H9 (cell line): ENCODE data around the gene PJA2. TPM values are rescaled to one million over a fixed set of nuclear protein-coding genes. Genes with fewer than 3 reads are reported as not detected.
A peak's percentile ranks its signal among the peaks of the same experiment; 100 is the strongest.

Experiments used
- DNase-seq: peaks from one replicate; pipeline ENCODE4 v3.0.0-alpha.2; 2017
- H2AFZ ChIP-seq: one replicate; pipeline ENCODE4 v1.6.1; 2013; ENCODE audit warnings: mild to moderate bottlenecking, low read length, control low read depth, moderate library complexity
- H2AK5ac ChIP-seq: 2 replicates; pipeline ENCODE4 v1.6.1; 2013; ENCODE audit warnings: low read length, control low read depth, mixed read lengths; ENCODE audit not compliant: insufficient read length
- H2BK120ac ChIP-seq: one replicate; pipeline ENCODE4 v1.6.1; 2013; ENCODE audit warnings: low read depth, mild to moderate bottlenecking, low read length, control low read depth, inconsistent platforms; ENCODE audit not compliant: poor library complexity, severe bottlenecking
- H2BK12ac ChIP-seq: 2 replicates; pipeline ENCODE4 v1.6.1; 2013; ENCODE audit warnings: low read length, control low read depth, mixed read lengths, low read depth; ENCODE audit not compliant: insufficient read length
- H2BK15ac ChIP-seq: 2 replicates; pipeline ENCODE4 v1.6.1; 2013; ENCODE audit warnings: low read depth, low read length, control low read depth
- H2BK20ac ChIP-seq: one replicate; pipeline ENCODE4 v1.6.1; 2013; ENCODE audit warnings: low read depth, mild to moderate bottlenecking, low read length, control low read depth, inconsistent platforms; ENCODE audit not compliant: poor library complexity, severe bottlenecking
- H2BK5ac ChIP-seq: 2 replicates; pipeline ENCODE4 v1.6.1; 2013; ENCODE audit warnings: low read length, control low read depth, mixed read lengths; ENCODE audit not compliant: insufficient read length
- H3K14ac ChIP-seq: 2 replicates; pipeline ENCODE4 v1.6.1; 2013; ENCODE audit warnings: low read length, control low read depth; ENCODE audit not compliant: insufficient read depth
- H3K18ac ChIP-seq: 2 replicates; pipeline ENCODE4 v1.6.1; 2013; ENCODE audit warnings: low read depth, mild to moderate bottlenecking, mixed read lengths, low read length, control low read depth; ENCODE audit not compliant: insufficient read length
- H3K23ac ChIP-seq: 2 replicates; pipeline ENCODE4 v1.6.1; 2013; ENCODE audit warnings: low read length, control low read depth, mixed read lengths, low read depth; ENCODE audit not compliant: insufficient read length
- H3K23me2 ChIP-seq: 2 replicates; pipeline ENCODE4 v1.6.1; 2013; ENCODE audit warnings: low read depth, mild to moderate bottlenecking, mixed read lengths, low read length, control low read depth; ENCODE audit not compliant: insufficient read length, poor library complexity, severe bottlenecking
- H3K27ac ChIP-seq: 2 replicates; pipeline ENCODE4 v1.5.1; 2013; ENCODE audit warnings: low read length, control low read depth, mixed read lengths, low read depth; ENCODE audit not compliant: insufficient read length
- H3K27me3 ChIP-seq: 2 replicates; pipeline ENCODE4 v1.6.1; 2013; ENCODE audit warnings: low read length, control low read depth, inconsistent platforms; ENCODE audit not compliant: insufficient read depth
- H3K4ac ChIP-seq: 2 replicates; pipeline ENCODE4 v1.6.1; 2013; ENCODE audit warnings: low read depth, mild to moderate bottlenecking, control low read depth, inconsistent platforms, low read length, moderate library complexity
- H3K4me1 ChIP-seq: 2 replicates; pipeline ENCODE4 v1.6.1; 2013; ENCODE audit warnings: low read length, control low read depth, inconsistent platforms; ENCODE audit not compliant: insufficient read depth
- H3K4me2 ChIP-seq: 2 replicates; pipeline ENCODE4 v1.6.1; 2013; ENCODE audit warnings: low read length, control low read depth, mixed read lengths; ENCODE audit not compliant: insufficient read length, insufficient read depth
- H3K56ac ChIP-seq: 2 replicates; pipeline ENCODE4 v1.6.1; 2013; ENCODE audit warnings: low read depth, mild to moderate bottlenecking, mixed read lengths, low read length, control low read depth; ENCODE audit not compliant: insufficient read length
- H3K79me1 ChIP-seq: 2 replicates; pipeline ENCODE4 v1.6.1; 2013; ENCODE audit warnings: low read depth, mild to moderate bottlenecking, moderate library complexity, low read length, control low read depth, inconsistent platforms; ENCODE audit not compliant: insufficient read depth, poor library complexity, severe bottlenecking
- H3K79me2 ChIP-seq: 2 replicates; pipeline ENCODE4 v1.6.1; 2013; ENCODE audit warnings: low read length, control low read depth, inconsistent platforms; ENCODE audit not compliant: insufficient read depth
- H3K9ac ChIP-seq: 2 replicates; pipeline ENCODE4 v1.6.1; 2013; ENCODE audit warnings: low read length, control low read depth, mixed read lengths; ENCODE audit not compliant: insufficient read length; ENCODE audit errors: extremely low read depth
- H3K9me3 ChIP-seq: one replicate; pipeline ENCODE4 v1.6.1; 2013; ENCODE audit warnings: low read depth, low read length, inconsistent platforms; ENCODE audit not compliant: control insufficient read depth
- H3T11ph ChIP-seq: one replicate; pipeline ENCODE4 v1.6.1; 2013; ENCODE audit warnings: mild to moderate bottlenecking, low read length, control low read depth, inconsistent platforms
- H4K20me1 ChIP-seq: one replicate; pipeline ENCODE4 v1.6.1; 2013; ENCODE audit not compliant: control insufficient read depth, insufficient read length, insufficient read depth
- H4K5ac ChIP-seq: 2 replicates; pipeline ENCODE4 v1.6.1; 2013; ENCODE audit warnings: low read depth, mild to moderate bottlenecking, mixed read lengths, low read length, control low read depth; ENCODE audit not compliant: insufficient read length
- H4K8ac ChIP-seq: replicated peaks from 2 replicates; pipeline ENCODE4 v1.6.1; 2013; ENCODE audit warnings: low read length, control low read depth, mixed read lengths, low read depth; ENCODE audit not compliant: insufficient read length
- H4K91ac ChIP-seq: 2 replicates; pipeline ENCODE4 v1.6.1; 2013; ENCODE audit warnings: low read depth, mild to moderate bottlenecking, moderate library complexity, mixed read lengths, low read length, control low read depth; ENCODE audit not compliant: insufficient read length
- H3K27ac Mint-ChIP-seq, 3 experiments: 2 replicates in 2 of 3; 3 replicates in 1 of 3; pipeline ENCODE4 v1.8.0; 2020 to 2021; ENCODE audit warnings: mixed read lengths in 3 of 3, mild to moderate bottlenecking in 1 of 3, moderate library complexity in 1 of 3
- H3K27me3 Mint-ChIP-seq: 2 replicates; pipeline ENCODE4 v1.8.0; 2021; ENCODE audit warnings: low read depth, mild to moderate bottlenecking, moderate library complexity, mixed read lengths
- H3K36me3 Mint-ChIP-seq, 3 experiments: 2 replicates in 2 of 3; 3 replicates in 1 of 3; pipeline ENCODE4 v1.8.0; 2020 to 2021; ENCODE audit warnings: low read depth in 3 of 3, mixed read lengths in 3 of 3; ENCODE audit not compliant: insufficient read depth in 1 of 3
- H3K4me1 Mint-ChIP-seq, 2 experiments: 2 replicates each; pipeline ENCODE4 v1.8.0; 2020; ENCODE audit warnings: mixed read lengths in 2 of 2
- H3K4me3 Mint-ChIP-seq, 2 experiments: 2 replicates in 1 of 2; 3 replicates in 1 of 2; pipeline ENCODE4 v1.8.0; 2020 to 2021; ENCODE audit warnings: mild to moderate bottlenecking in 2 of 2, mixed read lengths in 2 of 2, moderate library complexity in 1 of 2
- H3K9me3 Mint-ChIP-seq, 2 experiments: 2 replicates in 1 of 2; 3 replicates in 1 of 2; pipeline ENCODE4 v1.8.0; 2020; ENCODE audit warnings: mild to moderate bottlenecking in 2 of 2, mixed read lengths in 2 of 2, moderate library complexity in 1 of 2
- WGBS: extraction: QIAGEN DNeasy Blood & Tissue Kit; methylation state at CpG from one replicate; pipeline ENCODE4 v1.1.7; 2013; ENCODE audit warnings: missing lambda C conversion rate, low lambda C conversion rate, mixed read lengths; ENCODE audit not compliant: insufficient read length; ENCODE audit errors: extremely low coverage; 5-methylcytosine and 5-hydroxymethylcytosine counted together
- total RNA-seq: library from RNA; stranded (reverse); gene quantifications from 2 replicates; pipeline ENCODE4 v1.2.1, GENCODE V29; 2021
- TF ChIP-seq, protein P1 (sequence below): fragments of 200-600 bp; sonication (generic); conservative IDR thresholded peaks from 3 replicates; pipeline ENCODE4 v1.8.0; 2021; ENCODE audit warnings: antibody characterized with exemption, mild to moderate bottlenecking

PJA2 gene
- total RNA-seq, 1 experiment from 2014 or later, result 41.5 TPM

DNA sequence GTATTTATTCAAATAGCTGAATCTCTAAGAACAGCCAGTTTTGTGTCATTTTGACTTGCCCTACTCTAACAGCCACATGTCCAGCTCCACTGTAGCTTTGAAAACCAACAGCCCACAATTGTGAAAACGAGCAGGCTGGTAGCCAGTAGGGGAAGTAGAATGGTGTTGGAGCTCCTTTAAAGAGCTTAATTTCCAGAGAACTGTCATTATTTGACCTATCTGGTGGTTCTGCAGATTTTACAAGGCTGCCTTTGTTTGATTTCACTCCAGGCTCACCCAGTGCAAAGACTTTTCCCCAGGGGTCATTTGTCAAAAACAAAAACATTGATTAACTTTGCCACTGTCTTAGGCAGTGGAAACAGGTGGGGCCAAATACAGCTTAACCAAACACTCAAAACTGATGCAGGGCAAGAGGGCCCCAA lies 3.2 kb upstream of the PJA2 start:
- Histone ChIP-seq H3K79me2 (peaks cover 4% of the 10 kb centered on the region; the same call in 1 of the 2 replicates), H3K18ac (peak overlapping the region; percentile 2), H3K56ac (no peak overlapping the region), H4K20me1 (no peaks in the 10 kb centered on the region), H2BK15ac (no peak overlapping the region), H4K5ac (no peak overlapping the region), H3K79me1 (no peaks in the 10 kb centered on the region), H3K27ac (no peak overlapping the region), H3K4ac (no peak overlapping the region; the same call in 1 of the 2 replicates), H4K8ac (no peak overlapping the region), H3K4me1 (no peaks in the 10 kb centered on the region), H3K14ac (peak overlapping the region; percentile 18; the same call in 1 of the 2 replicates), H3K27me3 (no peaks in the 10 kb centered on the region), H2BK12ac (no peak overlapping the region), H3K9me3 (no peaks in the 10 kb centered on the region), H2BK20ac (no peak overlapping the region), H4K91ac (no peak overlapping the region), H2AK5ac (no peak overlapping the region), H3K23me2 (peaks cover 6% of the 10 kb centered on the region), H2BK5ac (no peak overlapping the region), H2BK120ac (no peak overlapping the region), H2AFZ (no peak overlapping the region), H3K4me2 (no peak overlapping the region), H3K9ac (no peak overlapping the region), H3K23ac (no peak overlapping the region), H3T11ph (peak overlapping the region; percentile 95)
- TF ChIP-seq, protein P1, sequence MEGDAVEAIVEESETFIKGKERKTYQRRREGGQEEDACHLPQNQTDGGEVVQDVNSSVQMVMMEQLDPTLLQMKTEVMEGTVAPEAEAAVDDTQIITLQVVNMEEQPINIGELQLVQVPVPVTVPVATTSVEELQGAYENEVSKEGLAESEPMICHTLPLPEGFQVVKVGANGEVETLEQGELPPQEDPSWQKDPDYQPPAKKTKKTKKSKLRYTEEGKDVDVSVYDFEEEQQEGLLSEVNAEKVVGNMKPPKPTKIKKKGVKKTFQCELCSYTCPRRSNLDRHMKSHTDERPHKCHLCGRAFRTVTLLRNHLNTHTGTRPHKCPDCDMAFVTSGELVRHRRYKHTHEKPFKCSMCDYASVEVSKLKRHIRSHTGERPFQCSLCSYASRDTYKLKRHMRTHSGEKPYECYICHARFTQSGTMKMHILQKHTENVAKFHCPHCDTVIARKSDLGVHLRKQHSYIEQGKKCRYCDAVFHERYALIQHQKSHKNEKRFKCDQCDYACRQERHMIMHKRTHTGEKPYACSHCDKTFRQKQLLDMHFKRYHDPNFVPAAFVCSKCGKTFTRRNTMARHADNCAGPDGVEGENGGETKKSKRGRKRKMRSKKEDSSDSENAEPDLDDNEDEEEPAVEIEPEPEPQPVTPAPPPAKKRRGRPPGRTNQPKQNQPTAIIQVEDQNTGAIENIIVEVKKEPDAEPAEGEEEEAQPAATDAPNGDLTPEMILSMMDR, result no peak
- peak overlapping the region in 1 of 3 experiments; percentile 61; a peak in 1 of 7 replicates for H3K27ac Mint-ChIP-seq
- WGBS, result no CpG with 5 or more reads among the region's 1 CpG
- peaks cover 7 to 19% of the 10 kb centered on the region in 2 experiments; a peak in 4 of 5 replicates for H3K9me3 Mint-ChIP-seq
- no peak overlapping the region for H3K4me3 Mint-ChIP-seq
- H3K4me1 Mint-ChIP-seq, result peaks cover 25 to 29% of the 10 kb centered on the region in 2 experiments
- DNase-seq, result no peak
- peaks cover 0 to 19% (median 1%) of the 10 kb centered on the region in 3 experiments; a peak in 3 of 7 replicates for H3K36me3 Mint-ChIP-seq
- H3K27me3 Mint-ChIP-seq, result no peaks in the 10 kb centered on the region
